Body of pancreas (tissue), 4 donors: Measurements from ENCODE around the gene TECR.

Experiments used
- POLR2A ChIP-seq, 3 donors: fragments of 450-650 bp; IDR thresholded peaks; one replicate each; pipeline ENCODE4 v1.6.1; 2016; ENCODE audit warnings: antibody characterized with exemption in 3 of 3, mild to moderate bottlenecking in 2 of 3
- TF ChIP-seq, protein P1 (sequence below), 7 experiments: fragments of 450-650 bp in 4 of 7; fragments of 200-600 bp in 3 of 7; sonication (generic) in 3 of 7; IDR thresholded peaks; one replicate each; pipeline ENCODE4 v1.5.1; 2016 to 2019; ENCODE audit warnings: antibody characterized with exemption in 7 of 7

DNA sequence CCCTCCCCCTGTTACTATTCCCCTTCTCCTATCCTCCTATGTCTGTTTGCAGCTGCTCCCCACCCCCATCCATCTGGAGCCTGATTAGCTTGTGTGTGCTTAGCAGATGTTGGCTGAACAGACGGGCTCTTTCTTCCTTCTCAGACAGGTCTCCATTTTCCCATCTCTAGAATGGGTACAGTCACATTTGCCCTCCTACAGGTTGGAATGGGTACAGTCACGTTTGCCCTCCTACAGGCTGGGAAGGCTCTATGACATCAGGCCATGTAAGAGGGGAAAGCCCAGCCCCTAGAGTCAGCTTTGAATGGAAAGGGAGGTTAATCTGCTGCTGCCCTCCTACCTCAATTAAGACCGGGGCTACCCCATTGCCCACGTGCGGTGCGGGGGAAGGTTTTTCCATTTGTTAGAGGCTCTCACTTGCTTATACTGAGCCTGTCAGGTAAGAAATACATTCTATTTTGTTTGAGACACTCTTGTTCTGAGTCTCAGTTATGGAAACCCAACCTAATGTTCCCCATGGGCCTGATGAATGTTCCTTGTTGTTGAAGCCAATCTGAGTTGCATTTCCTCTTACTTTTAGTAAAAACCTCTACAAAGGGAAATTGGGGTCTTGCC is 51.3 kb downstream of the TECR start:
- TF ChIP-seq, protein P1, sequence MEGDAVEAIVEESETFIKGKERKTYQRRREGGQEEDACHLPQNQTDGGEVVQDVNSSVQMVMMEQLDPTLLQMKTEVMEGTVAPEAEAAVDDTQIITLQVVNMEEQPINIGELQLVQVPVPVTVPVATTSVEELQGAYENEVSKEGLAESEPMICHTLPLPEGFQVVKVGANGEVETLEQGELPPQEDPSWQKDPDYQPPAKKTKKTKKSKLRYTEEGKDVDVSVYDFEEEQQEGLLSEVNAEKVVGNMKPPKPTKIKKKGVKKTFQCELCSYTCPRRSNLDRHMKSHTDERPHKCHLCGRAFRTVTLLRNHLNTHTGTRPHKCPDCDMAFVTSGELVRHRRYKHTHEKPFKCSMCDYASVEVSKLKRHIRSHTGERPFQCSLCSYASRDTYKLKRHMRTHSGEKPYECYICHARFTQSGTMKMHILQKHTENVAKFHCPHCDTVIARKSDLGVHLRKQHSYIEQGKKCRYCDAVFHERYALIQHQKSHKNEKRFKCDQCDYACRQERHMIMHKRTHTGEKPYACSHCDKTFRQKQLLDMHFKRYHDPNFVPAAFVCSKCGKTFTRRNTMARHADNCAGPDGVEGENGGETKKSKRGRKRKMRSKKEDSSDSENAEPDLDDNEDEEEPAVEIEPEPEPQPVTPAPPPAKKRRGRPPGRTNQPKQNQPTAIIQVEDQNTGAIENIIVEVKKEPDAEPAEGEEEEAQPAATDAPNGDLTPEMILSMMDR (IDR thresholded peaks at IDR 0.05): no peak
- no peak for TF ChIP-seq POLR2A (IDR thresholded peaks at IDR 0.05)
